Smooth muscle cell (in vitro differentiated cells): ENCODE measurements around the gene MAPK11. TPM values are rescaled to one million over a fixed set of nuclear protein-coding genes. Genes with fewer than 3 reads are reported as not detected.

ENCODE experiments used
- DNase-seq: peaks from one replicate; lab custom pipeline; 2025; ENCODE audit not compliant: unreplicated experiment; lab: John Stamatoyannopoulos, UW
- H2AFZ ChIP-seq: fragments of 200-600 bp; sonication (generic); 2 replicates; pipeline ENCODE4 v1.6.0; 2016; ENCODE audit warnings: antibody characterized with exemption, low read depth, mild to moderate bottlenecking
- H3F3A ChIP-seq: fragments of 200-600 bp; sonication (generic); 2 replicates; pipeline ENCODE4 v1.6.0; 2017; ENCODE audit warnings: antibody characterized with exemption, low read depth
- H3K27ac ChIP-seq: fragments of 200-600 bp; sonication (generic); 2 replicates; pipeline ENCODE4 v1.5.1; 2016; ENCODE audit warnings: low read depth, mild to moderate bottlenecking
- H3K27me3 ChIP-seq: fragments of 200-600 bp; sonication (generic); 2 replicates; pipeline ENCODE4 v1.6.1; 2016; ENCODE audit warnings: low read depth, mild to moderate bottlenecking
- H3K36me3 ChIP-seq: fragments of 200-600 bp; sonication (generic); 2 replicates; pipeline ENCODE4 v1.5.1; 2016; ENCODE audit warnings: low read depth
- H3K4me1 ChIP-seq: fragments of 200-600 bp; sonication (generic); 2 replicates; pipeline ENCODE4 v1.5.1; 2016; ENCODE audit warnings: low read depth
- H3K4me2 ChIP-seq: fragments of 200-600 bp; sonication (generic); 2 replicates; pipeline ENCODE4 v1.6.0; 2016; ENCODE audit warnings: mild to moderate bottlenecking
- H3K4me3 ChIP-seq: fragments of 200-600 bp; sonication (generic); 2 replicates; pipeline ENCODE4 v1.5.1; 2016; ENCODE audit warnings: mild to moderate bottlenecking
- H3K79me2 ChIP-seq: fragments of 200-600 bp; sonication (generic); 2 replicates; pipeline ENCODE4 v1.6.0; 2016; ENCODE audit warnings: low read depth, mild to moderate bottlenecking
- H3K9ac ChIP-seq: fragments of 200-600 bp; sonication (generic); 2 replicates; pipeline ENCODE4 v1.6.0; 2016; ENCODE audit warnings: low read depth
- H3K9me3 ChIP-seq: fragments of 200-600 bp; sonication (generic); replicated peaks from 2 replicates; pipeline ENCODE4 v1.5.1; 2016; ENCODE audit warnings: low read depth
- H4K20me1 ChIP-seq: fragments of 200-600 bp; sonication (generic); 2 replicates; pipeline ENCODE4 v1.6.0; 2016; ENCODE audit warnings: low read depth
- WGBS: methylation state at CpG from one replicate; pipeline ENCODE4 v1.1.7; 2016; ENCODE audit warnings: low lambda C conversion rate; 5-methylcytosine and 5-hydroxymethylcytosine counted together
- polyA plus RNA-seq: library from polyadenylated mRNA; unstranded; fragments of >200 nt; fragmentation: Nextera tagmentation; extraction: Ambion mirVana; gene quantifications from 2 replicates; pipeline ENCODE4 v1.2.1, GENCODE V29; 2016
- total RNA-seq: library from RNA; depleted of rRNA; stranded (reverse); fragments of >200 nt; gene quantifications from 2 replicates; pipeline ENCODE4 v1.2.3, GENCODE V29; 2014
- TF ChIP-seq, protein P1 (sequence below): fragments of 200-600 bp; sonication (generic); IDR thresholded peaks from 2 replicates; pipeline ENCODE4 v1.5.1; 2017; ENCODE audit warnings: borderline replicate concordance, mild to moderate bottlenecking, antibody characterized with exemption; ENCODE audit not compliant: insufficient read depth, poor library complexity, severe bottlenecking

MAPK11 gene
- total and polyA plus RNA-seq, 2 experiments from 2014 or later, result 0.65 to 4.2 TPM

DNA sequence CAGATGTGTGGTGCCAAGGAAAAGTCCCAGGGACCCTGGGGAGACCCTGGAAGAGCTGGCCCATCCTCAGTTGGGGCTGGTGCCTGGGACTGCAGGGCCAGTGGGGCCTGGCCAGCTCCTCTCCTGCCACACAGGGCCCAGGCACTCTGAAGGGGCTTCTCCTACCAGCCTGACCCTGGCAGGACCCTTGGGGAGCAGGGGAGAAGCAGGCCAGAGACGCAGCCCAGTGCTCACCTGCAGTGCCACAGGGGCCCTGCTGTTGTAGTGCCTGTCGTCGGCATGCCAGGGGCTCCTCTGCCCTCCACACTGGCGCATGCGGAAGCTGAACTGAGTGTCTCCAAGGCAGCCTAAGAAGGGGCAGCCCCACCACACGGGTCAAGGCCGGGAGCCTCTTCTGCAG is 47.5 kb upstream of the MAPK11 start:
- no peak overlapping the region for H3K4me3 ChIP-seq
- H3K9ac ChIP-seq, result no peak overlapping the region
- 95% methylated on average over 7 of the region's 7 CpGs for WGBS
- no peaks in the 10 kb centered on the region for H3K4me1 ChIP-seq
- TF ChIP-seq, protein P1, sequence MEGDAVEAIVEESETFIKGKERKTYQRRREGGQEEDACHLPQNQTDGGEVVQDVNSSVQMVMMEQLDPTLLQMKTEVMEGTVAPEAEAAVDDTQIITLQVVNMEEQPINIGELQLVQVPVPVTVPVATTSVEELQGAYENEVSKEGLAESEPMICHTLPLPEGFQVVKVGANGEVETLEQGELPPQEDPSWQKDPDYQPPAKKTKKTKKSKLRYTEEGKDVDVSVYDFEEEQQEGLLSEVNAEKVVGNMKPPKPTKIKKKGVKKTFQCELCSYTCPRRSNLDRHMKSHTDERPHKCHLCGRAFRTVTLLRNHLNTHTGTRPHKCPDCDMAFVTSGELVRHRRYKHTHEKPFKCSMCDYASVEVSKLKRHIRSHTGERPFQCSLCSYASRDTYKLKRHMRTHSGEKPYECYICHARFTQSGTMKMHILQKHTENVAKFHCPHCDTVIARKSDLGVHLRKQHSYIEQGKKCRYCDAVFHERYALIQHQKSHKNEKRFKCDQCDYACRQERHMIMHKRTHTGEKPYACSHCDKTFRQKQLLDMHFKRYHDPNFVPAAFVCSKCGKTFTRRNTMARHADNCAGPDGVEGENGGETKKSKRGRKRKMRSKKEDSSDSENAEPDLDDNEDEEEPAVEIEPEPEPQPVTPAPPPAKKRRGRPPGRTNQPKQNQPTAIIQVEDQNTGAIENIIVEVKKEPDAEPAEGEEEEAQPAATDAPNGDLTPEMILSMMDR, result no peak
- no peaks in the 10 kb centered on the region for H4K20me1 ChIP-seq
- H3K79me2 ChIP-seq, result no peaks in the 10 kb centered on the region
- no peak for DNase-seq
- no peak overlapping the region for H2AFZ ChIP-seq
- H3K4me2 ChIP-seq, result no peak overlapping the region
- no peaks in the 10 kb centered on the region for H3K9me3 ChIP-seq
- no peak overlapping the region for H3K27ac ChIP-seq
- H3K36me3 ChIP-seq, result no peaks in the 10 kb centered on the region
- H3F3A ChIP-seq, result no peaks in the 10 kb centered on the region
- no peaks in the 10 kb centered on the region for H3K27me3 ChIP-seq

DNA sequence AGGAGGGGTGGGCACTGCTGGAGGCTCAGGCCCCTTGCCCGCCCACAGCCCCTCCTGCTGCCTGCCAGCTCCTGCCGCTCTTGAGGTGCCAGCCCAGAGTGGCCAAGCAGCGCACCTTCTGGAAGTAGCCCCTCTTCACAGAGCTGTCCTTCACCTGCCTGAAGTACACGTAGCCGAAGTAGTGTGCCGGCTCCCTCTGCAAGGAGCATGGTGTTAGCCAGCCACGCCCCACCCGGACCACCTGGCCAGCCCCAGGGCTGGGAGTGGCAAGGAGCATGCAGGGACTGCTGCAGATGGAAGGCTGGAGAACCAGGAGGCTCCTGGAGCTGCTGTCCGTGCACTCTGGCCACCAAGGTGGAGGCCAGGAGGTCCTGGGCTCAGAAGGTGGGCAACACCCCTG is 47.0 kb upstream of the MAPK11 start:
- Histone ChIP-seq H3K36me3 (no peaks in the 10 kb centered on the region), H3K27me3 (no peaks in the 10 kb centered on the region), H4K20me1 (no peaks in the 10 kb centered on the region), H3K4me1 (no peaks in the 10 kb centered on the region), H3F3A (no peaks in the 10 kb centered on the region), H3K79me2 (no peaks in the 10 kb centered on the region), H3K4me3 (no peak overlapping the region), H3K9me3 (no peaks in the 10 kb centered on the region), H3K27ac (no peak overlapping the region), H3K9ac (no peak overlapping the region), H2AFZ (no peak overlapping the region), H3K4me2 (no peak overlapping the region)
- WGBS, result 96% methylated on average over 5 of the region's 9 CpGs
- TF ChIP-seq, protein P1, result no peak
- DNase-seq, result no peak

DNA sequence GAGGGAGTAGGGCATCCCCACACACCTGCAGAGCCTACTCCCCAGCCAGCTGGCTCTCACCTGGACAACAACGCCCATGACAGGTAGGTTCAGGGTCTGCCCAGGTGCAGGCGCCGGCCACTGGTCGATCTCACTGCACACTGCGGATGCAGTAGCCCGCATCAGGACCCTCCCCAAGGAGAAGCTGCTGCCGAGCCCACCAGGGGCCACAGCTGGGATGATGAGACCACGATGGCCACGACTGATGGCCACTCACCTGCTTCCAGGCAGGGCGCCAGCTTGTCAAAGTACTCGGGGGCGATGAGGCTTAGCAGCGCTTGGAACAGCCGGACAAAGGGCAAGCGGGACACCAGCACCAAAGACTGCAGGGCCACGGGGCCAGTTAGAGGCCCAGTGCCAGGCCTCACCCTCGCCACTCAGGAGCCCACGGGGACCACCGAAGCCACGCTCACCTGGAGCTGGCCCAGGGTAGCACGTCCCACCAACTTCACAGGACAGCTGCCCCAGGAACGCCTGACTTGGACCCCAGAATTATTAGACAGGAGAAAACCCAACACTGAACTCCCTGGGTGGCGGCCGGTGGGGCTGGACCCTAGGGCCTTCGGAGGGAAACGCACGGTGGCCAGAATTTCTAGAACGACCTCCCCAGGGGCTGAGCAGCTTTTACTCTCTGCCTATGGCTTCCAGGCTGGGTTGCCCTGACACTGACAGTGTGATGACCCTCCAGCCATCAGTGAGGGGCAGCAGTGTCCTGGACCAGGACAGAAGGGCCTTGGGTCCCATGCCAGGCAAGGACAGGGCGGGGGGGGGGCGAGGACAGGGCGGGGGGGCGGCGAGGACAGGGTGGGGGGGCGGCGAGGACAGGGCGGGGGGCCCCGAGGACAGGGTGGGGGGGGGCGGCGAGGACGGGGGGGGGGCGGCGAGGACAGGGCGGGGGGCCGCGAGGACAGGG is 46.2 kb upstream of the MAPK11 start:
- 93% methylated on average over 32 of the region's 45 CpGs for WGBS
- Histone ChIP-seq H3K4me1 (no peaks in the 10 kb centered on the region), H3K4me2 (no peak overlapping the region), H3K79me2 (no peaks in the 10 kb centered on the region), H3K9ac (no peak overlapping the region), H3K9me3 (no peaks in the 10 kb centered on the region), H2AFZ (no peak overlapping the region), H3K27ac (no peak overlapping the region), H3K36me3 (no peaks in the 10 kb centered on the region), H4K20me1 (no peaks in the 10 kb centered on the region), H3F3A (no peaks in the 10 kb centered on the region), H3K27me3 (no peaks in the 10 kb centered on the region), H3K4me3 (no peak overlapping the region)
- DNase-seq, result no peak
- TF ChIP-seq, protein P1, result no peak
